SK-N-MC (cell line): ENCODE results near the gene IGFL3.

ENCODE experiments used
- EZH2 ChIP-seq: fragments of 200-600 bp; sonication (generic); IDR thresholded peaks from one replicate; pipeline ENCODE4 v1.6.1; 2017; ENCODE audit warnings: antibody characterized with exemption
- FOXP2 ChIP-seq: optimal IDR thresholded peaks from 2 replicates; pipeline ENCODE3; 2011; ENCODE audit warnings: mild to moderate bottlenecking, moderate library complexity; ENCODE audit not compliant: insufficient read depth; ENCODE audit errors: extremely low read length, control extremely low read depth
- POLR2AphosphoS5 ChIP-seq: IDR thresholded peaks from 2 replicates; pipeline ENCODE4 v1.6.1; 2012; ENCODE audit warnings: mild to moderate bottlenecking, low read depth, low read length, borderline replicate concordance

- no peak for TF ChIP-seq POLR2AphosphoS5
- no peak for TF ChIP-seq FOXP2
- no peak for TF ChIP-seq EZH2
Observed at GRCh38 chr19:46134527-46134926, 10.0 kb upstream of the IGFL3 start.
